ENCODE measurements around the gene PDE8B. TPM values are rescaled to one million over a fixed set of nuclear protein-coding genes. Genes with fewer than 3 reads are reported as not detected.

The PDE8B gene
- total RNA-seq, 1 experiment from 2014 or later: not detected

- no peaks in the 10 kb centered on the region for H4K20me1 ChIP-seq (ENCODE audit: low read length)
- POLR2A ChIA-PET (ENCODE audit: unreplicated experiment): no interaction called here
- DNase-seq: no peak
- no peaks in the 10 kb centered on the region for H3K36me3 ChIP-seq (ENCODE audit: low read depth, low read length)
- no peak overlapping the region for H3K27ac ChIP-seq (ENCODE audit: low read length)
- H2AFZ ChIP-seq (ENCODE audit: low read length): peak overlapping the region; percentile 36
- no peak overlapping the region for H3K4me3 ChIP-seq (ENCODE audit: low read length)
- intact Hi-C loops (cut with micrococcal nuclease): loop anchor here (10.0 kb wide), 1 partner anchor 153 kb away; no protein-coding TSS in a partner anchor
- H3K9ac ChIP-seq (ENCODE audit: low read length): no peak overlapping the region
- ATAC-seq: no peak
- CTCF ChIA-PET: interaction anchor here (0.7 kb wide), 1 partner anchor 149 kb away, joined by 3 read pairs; no protein-coding TSS in a partner anchor
- no peaks in the 10 kb centered on the region for H3F3A ChIP-seq (ENCODE audit: low read length, unreplicated experiment)
- H3K9me2 ChIP-seq (replicated peaks; ENCODE audit: low read length): no peaks in the 10 kb centered on the region
- no TSS peak for BruUV-seq (replicated peaks)
- no peaks in the 10 kb centered on the region for H3K27me3 ChIP-seq (ENCODE audit: low read length)
- TF ChIP-seq CTCF (conservative IDR thresholded peaks at IDR 0.05; ENCODE audit: low read depth, low read length) (no peak), EZH2 (IDR thresholded peaks at IDR 0.05; ENCODE audit: low read length, unreplicated experiment) (no peak), EZH2phosphoT487 (IDR thresholded peaks at IDR 0.05; ENCODE audit: borderline replicate concordance, low read length) (no peak)
- no peaks in the 10 kb centered on the region for H3K79me2 ChIP-seq (ENCODE audit: low read length)
- H3K4me1 ChIP-seq (ENCODE audit: insufficient read depth, low read length): peaks cover 11% of the 10 kb centered on the region
- 0 out of 2 replicates have a peak overlapping the region, but pooled peaks have one; percentile 46 for H3K4me2 ChIP-seq (ENCODE audit: low read length)
- no peaks in the 10 kb centered on the region for H3K9me3 ChIP-seq (ENCODE audit: low read length)
Measured at GRCh38 chr5:77281969-77282336, 71.5 kb downstream of the PDE8B start.

GRCh38 chr5:77282337-77283027, 72.0 kb downstream of the PDE8B start:
- POLR2A ChIA-PET (ENCODE audit: unreplicated experiment): no interaction called here
- Histone ChIP-seq H2AFZ (ENCODE audit: low read length) (peak overlapping the region; percentile 36), H3K9me2 (replicated peaks; ENCODE audit: low read length) (no peaks in the 10 kb centered on the region), H3K36me3 (ENCODE audit: low read depth, low read length) (no peaks in the 10 kb centered on the region), H3K9ac (ENCODE audit: low read length) (no peak overlapping the region), H3K4me1 (ENCODE audit: insufficient read depth, low read length) (peaks cover 11% of the 10 kb centered on the region), H3K9me3 (ENCODE audit: low read length) (no peaks in the 10 kb centered on the region), H3K27me3 (ENCODE audit: low read length) (no peaks in the 10 kb centered on the region), H3F3A (ENCODE audit: low read length, unreplicated experiment) (no peaks in the 10 kb centered on the region), H3K4me2 (ENCODE audit: low read length) (peak overlapping the region; percentile 46), H4K20me1 (ENCODE audit: low read length) (no peaks in the 10 kb centered on the region), H3K27ac (ENCODE audit: low read length) (no peak overlapping the region), H3K79me2 (ENCODE audit: low read length) (no peaks in the 10 kb centered on the region), H3K4me3 (ENCODE audit: low read length) (no peak overlapping the region)
- BruUV-seq (replicated peaks): no TSS peak
- intact Hi-C loops (cut with micrococcal nuclease): loop anchor here (10.0 kb wide), 1 partner anchor 152 kb away; no protein-coding TSS in a partner anchor
- TF ChIP-seq CTCF (conservative IDR thresholded peaks at IDR 0.05; ENCODE audit: low read depth, low read length) (peak; percentile 34; the same call in 1 of the 2 replicates), EZH2 (IDR thresholded peaks at IDR 0.05; ENCODE audit: low read length, unreplicated experiment) (no peak), EZH2phosphoT487 (IDR thresholded peaks at IDR 0.05; ENCODE audit: borderline replicate concordance, low read length) (no peak)
- ATAC-seq: peak; percentile 93
- DNase-seq: peak; percentile 75
- CTCF ChIA-PET: interaction anchor here (0.6 to 0.7 kb wide), 2 partner anchors 149 to 200 kb away, joined by 3 to 4 read pairs; no protein-coding TSS in a partner anchor

- intact Hi-C loops (cut with micrococcal nuclease): loop anchor here (10.0 kb wide), 1 partner anchor 149 kb away; no protein-coding TSS in a partner anchor
- ATAC-seq (no peak), DNase-seq (no peak)
- Histone ChIP-seq H2AFZ (ENCODE audit: low read length) (no peak overlapping the region), H3K9me2 (replicated peaks; ENCODE audit: low read length) (no peaks in the 10 kb centered on the region), H3K27me3 (ENCODE audit: low read length) (no peaks in the 10 kb centered on the region), H3K36me3 (ENCODE audit: low read depth, low read length) (no peaks in the 10 kb centered on the region), H3K4me3 (ENCODE audit: low read length) (no peak overlapping the region), H3K4me1 (ENCODE audit: insufficient read depth, low read length) (peaks cover 11% of the 10 kb centered on the region), H3K4me2 (ENCODE audit: low read length) (no peak overlapping the region), H3K9me3 (ENCODE audit: low read length) (no peaks in the 10 kb centered on the region), H3K9ac (ENCODE audit: low read length) (no peak overlapping the region), H3K79me2 (ENCODE audit: low read length) (no peaks in the 10 kb centered on the region), H3F3A (ENCODE audit: low read length, unreplicated experiment) (no peaks in the 10 kb centered on the region), H3K27ac (ENCODE audit: low read length) (no peak overlapping the region), H4K20me1 (ENCODE audit: low read length) (no peaks in the 10 kb centered on the region)
- no TSS peak for BruUV-seq (replicated peaks)
- ChIA-PET CTCF (no interaction called here), POLR2A (ENCODE audit: unreplicated experiment) (no interaction called here)
- TF ChIP-seq EZH2phosphoT487 (IDR thresholded peaks at IDR 0.05; ENCODE audit: borderline replicate concordance, low read length) (no peak), CTCF (conservative IDR thresholded peaks at IDR 0.05; ENCODE audit: low read depth, low read length) (no peak), EZH2 (IDR thresholded peaks at IDR 0.05; ENCODE audit: low read length, unreplicated experiment) (no peak)
Measured at GRCh38 chr5:77285251-77285841, 74.9 kb downstream of the PDE8B start.
